Measurements from ENCODE around the gene TENM3.

GRCh38 chr4:182405087-182405486 is 161.9 kb downstream of the TENM3 start:
- TF ChIP-seq POLR2A (IDR thresholded peaks at IDR 0.05; ENCODE audit: extremely low read depth, insufficient read length) = no peak
- TF ChIP-seq CTCF (IDR thresholded peaks at IDR 0.05; ENCODE audit: low read depth, low read length) = no peak
